ENCODE data around the gene WDR26.
"Not testable (repeated sequence)": the region's sequence is repeated elsewhere in the genome, so short reads cannot be mapped to it uniquely, and the experiment has no call there.

Gene WDR26

DNA sequence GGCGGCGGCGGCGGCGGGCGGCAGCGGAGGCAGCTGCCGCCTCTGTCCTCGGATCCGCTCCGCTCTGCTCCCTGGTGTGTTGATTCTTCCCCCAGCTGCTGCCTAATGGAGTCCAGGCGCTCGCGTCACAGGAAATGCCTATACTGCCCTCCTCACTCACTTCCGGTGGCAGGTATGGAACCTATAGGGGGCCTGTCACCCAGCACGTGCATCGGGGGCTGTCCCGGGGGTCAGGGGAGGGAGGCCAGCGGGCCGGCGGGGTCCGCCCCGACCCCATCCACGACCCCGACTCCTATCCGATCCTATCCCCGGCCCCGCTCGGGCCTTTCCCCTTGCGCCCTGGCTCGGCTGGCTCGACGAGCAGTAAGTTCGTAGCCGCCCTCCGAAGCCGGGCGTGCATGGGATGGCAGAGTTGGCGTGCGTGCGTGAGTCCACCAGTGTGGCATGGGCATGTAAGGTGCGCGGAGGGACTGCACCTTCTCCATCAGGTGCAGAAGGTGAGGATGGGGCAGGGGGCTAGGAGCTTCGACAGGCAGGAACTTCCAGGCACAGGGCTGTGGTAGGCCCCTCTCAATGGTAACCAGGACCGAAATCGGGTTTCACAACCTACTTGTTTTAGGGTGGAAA, at the start of gene WDR26:
TSS of gene WDR26 (minus strand) at position 107 of the 627 bp plus-strand sequence.
- DNase-seq = peak; percentile 30 to 90 (median 78)

DNA sequence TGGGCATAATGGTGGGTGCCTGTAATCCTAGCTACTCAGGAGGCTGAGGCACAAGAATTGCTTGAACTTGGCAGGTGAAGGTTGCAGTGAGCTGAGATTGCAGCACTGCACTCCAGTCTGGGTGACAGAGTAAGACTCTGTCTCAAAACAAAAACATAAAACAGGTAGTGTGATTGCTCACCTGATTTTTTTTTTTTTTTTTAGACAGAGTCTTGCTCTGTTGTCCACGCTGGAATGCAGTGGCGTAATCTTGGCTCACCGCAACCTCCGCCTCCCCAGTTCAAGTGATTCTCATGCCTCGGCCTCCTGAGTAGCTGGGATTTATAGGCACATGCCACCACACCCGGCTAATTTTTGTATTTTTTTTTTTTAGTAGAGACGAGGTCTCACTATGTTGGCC, 48.6 kb upstream of the WDR26 start:
- not testable (repeated sequence) for DNase-seq

DNA sequence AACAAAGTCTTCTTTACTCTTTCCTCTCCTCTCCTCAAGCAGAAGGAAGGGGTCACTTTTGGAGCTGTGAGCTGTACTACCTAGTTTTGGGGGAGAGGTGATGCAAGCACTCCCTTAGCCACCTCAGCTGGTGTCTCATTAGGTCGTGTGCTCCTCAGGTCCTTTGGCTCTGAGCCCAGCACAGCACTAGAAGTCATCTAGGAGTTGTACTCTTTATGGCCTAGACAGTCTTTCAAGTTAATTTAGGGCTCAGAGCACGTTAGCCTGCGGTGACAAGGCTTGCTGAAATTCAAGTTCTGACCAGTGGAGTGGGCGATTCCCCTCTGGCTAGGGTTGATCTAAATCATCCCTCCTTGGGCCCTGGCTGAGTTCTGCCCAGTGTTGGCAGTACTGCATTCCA, 48.0 kb upstream of the WDR26 start:
- no peak for DNase-seq

DNA sequence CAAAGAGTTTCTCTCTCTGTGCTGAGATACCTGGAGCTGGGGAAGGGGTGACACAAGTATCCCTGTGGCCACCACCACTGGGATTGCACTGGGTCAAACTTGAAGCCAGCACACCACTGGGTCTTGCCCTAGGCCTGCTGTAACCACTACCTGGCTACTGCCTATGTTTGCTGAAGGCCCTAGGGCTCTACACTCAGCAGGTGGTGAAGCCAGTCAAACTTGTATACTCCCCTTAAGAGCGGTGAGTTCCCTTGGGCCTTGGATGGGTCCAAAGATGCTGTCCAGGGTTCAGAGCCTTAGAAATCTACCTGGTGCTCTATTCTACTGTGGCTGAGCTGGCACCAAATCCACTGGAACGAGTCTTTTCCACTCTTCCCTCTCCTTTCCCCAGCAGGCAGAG, 47.0 kb upstream of the WDR26 start:
- DNase-seq = no peak

DNA sequence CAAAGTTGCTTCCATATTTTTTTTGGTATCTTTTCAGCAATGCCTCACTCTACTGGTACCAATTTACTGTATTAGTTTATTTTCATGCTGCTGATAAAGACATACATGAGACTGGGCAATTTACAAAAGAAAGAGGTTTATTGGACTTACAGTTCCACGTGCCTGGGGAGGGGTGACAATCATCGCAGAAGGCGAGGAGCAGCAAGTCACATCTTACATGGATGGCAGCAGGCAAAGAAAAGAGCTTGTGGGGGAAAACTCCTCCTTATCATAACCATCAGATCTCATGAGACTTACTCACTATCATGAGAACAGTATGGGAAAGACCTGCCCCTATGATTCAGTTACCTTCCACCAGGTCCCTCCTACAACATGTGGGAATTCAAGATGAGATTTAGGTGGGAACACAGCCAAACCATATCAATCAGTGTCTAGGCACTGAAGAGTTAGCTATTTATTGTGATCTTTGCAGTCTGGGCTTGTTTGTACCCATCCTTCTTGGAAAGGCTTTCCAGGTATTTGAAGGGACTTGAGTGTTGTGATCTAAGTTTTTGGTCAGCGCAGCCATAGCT, 46.4 kb upstream of the WDR26 start:
- DNase-seq = not testable (repeated sequence)

DNA sequence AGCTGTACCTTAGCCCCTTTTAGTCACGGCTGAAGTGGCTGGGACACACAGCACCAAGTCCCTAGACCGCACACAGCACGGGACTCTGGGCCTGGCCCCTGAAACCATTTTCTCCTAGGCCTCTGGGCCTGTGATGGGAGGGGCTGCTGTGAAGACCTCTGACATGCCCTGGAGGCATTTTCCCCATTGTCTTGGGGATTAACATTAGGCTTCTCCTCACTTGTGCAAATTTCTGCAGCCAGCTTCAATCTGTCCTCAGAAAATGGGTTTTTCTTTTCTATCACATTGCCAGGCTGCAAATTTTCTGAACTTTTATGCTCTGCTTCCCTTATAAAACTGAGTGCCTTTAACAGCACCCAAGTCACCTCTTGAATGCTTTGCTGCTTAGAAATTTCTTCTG, 45.6 kb upstream of the WDR26 start:
- DNase-seq = not testable (repeated sequence)

DNA sequence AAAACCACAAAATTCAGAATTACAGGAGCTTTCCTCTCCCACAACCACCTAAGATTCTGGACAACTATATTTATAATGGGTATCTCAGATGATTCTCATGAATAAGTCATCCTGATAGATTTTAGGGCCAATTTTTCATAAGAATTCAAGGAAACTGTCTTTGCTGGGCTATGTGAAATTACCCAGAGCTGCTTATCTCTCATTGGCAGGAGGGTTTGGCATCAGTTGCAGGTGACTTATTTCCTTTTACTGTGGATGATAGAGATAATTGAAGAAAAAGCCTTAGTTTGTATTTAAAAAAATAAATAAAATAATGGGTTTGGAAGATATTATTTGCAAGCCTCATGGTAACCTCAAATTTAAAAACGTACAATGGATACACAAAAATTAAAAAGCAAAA, 38.2 kb upstream of the WDR26 start:
- DNase-seq = no peak

DNA sequence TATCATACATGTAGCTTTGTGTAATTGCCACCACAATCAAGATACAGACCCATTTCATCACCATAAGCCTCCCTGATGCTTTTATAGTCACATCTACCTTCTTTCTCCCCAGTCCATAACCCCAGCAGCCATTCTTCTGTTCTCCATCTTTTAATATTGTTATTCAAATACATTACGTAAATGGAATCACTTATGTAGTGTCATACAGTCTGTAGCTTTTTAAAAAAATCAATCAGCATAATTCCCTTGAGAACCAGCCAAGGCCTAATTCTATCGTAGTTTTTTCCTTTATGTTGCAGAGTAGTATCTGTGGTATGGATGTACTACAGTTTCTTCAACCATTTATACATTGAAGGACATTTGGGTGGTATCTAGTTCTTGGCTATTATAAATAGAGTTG, 31.6 kb upstream of the WDR26 start:
- DNase-seq = no peak

DNA sequence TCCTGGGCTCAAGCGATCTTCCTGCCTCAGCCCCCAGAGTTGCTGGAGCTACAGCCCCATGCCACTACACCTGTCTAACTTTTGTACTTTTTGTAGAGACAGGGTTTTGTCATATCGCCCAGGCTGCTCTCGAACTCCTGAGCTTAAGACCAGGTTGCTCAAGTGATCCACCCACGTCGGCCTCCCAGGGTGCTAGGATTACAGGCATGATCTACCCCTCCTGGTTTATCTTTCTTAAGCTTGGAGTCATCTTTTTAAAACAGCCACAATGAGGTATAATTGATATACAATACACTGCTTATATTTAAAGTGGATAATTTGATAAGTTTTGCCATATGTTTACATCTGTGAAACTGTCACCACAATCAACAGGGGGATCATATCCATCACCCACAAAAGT, 25.4 kb upstream of the WDR26 start:
- DNase-seq = no peak

DNA sequence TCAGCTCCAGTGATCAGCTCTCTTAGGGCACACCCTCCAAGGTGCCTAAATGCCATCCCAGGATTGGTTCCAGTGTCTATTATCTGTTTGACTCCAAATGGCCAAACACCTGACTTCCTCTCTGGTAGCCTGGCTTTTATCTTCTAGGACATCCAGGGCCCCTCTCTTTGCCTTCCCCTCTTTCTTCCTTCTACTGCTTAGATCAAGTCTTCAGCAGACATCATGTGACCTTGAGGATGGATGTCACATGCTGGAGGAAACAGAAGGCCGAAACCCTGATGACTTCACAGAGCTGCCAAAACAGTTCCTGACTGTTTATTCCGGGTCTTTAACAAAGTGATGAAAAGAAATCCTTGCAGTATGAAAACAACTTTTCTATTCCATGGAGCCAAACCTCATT, 24.4 kb upstream of the WDR26 start:
- DNase-seq = peak in 11 of 58 donors; percentile 2 to 36 (median 14)

DNA sequence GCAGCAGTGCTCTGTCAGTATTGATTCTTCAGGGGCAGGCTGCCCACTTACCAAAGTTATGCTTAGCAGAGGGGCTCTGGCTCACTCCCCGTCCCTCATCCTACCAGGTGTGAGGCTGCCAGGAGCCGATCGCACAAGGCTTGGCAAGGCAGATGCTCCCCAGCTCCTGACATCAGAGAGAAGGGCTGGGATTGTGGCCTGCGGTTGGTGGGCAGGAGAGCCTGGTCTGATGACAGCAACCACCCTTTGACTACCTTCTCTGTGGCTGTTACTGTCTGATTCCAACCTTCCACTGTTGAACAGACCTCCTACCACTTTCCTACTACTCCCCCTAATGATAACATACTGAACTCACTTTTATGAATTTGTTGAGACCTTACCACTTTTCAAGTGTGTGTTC, 23.7 kb upstream of the WDR26 start:
- no peak for DNase-seq

DNA sequence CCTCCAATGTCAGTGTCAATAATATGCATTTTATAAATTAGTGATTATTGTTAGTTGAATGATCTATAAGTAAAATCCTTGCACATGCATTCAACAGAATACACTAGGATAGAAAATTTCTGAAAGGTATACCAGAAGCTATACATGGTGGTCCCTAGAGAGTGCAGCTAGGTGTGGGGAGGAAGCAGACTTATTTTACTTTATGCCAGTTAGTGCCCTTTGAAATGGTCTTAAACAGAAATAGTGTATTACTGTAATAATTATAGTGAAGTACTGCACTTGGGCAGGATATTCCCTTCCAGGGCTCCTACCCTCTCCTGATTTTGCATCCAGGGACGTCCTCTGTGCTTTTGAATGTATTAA, 23.2 kb upstream of the WDR26 start:
- no peak for DNase-seq

DNA sequence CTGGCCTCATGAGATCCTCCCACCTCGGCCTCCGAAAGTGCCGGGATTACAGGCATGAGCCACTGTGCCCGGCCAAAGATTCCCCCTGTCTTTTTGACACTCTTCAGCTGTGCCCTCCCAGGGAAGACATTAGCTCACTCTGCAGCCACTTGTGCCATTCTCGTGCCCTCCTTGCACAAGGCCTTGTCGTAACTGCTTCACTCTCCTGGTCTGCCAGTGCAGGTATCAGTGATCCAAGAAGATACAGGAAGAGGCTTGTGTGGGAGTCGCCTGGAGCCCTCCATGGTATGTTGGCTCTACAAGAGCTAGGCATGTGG, 22.0 kb upstream of the WDR26 start:
- DNase-seq = no peak

DNA sequence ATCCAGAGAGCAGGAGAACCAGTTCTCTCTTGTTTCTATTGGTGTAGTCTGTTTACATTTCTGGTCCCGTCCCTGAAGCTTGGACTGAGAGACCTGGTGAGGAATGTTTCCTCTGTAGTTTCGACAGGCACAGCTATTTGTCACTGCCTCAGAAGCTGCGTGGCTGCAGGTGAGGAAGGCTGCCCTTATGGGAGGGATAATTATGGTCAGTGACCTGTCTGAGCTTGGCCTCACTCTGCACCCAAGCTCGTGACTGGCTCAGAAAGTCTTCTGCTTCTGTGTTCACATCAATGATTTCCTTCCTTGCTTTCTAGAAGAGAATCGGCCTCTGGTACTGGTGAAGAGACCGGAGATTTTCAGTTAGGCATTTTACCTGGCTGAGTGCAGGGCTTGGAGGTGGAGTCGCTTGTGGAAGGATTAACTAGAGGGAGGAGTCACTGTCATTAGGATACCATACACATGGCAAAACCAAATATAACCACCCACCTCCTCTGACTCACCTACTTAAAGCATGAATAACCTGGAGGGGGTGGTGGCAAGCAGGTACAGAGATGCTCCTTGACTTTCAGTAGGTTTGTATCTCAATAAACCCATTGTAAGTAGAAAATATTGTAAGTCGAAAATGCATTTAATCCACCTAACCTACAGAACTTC, 19.9 kb upstream of the WDR26 start:
- DNase-seq = no peak

DNA sequence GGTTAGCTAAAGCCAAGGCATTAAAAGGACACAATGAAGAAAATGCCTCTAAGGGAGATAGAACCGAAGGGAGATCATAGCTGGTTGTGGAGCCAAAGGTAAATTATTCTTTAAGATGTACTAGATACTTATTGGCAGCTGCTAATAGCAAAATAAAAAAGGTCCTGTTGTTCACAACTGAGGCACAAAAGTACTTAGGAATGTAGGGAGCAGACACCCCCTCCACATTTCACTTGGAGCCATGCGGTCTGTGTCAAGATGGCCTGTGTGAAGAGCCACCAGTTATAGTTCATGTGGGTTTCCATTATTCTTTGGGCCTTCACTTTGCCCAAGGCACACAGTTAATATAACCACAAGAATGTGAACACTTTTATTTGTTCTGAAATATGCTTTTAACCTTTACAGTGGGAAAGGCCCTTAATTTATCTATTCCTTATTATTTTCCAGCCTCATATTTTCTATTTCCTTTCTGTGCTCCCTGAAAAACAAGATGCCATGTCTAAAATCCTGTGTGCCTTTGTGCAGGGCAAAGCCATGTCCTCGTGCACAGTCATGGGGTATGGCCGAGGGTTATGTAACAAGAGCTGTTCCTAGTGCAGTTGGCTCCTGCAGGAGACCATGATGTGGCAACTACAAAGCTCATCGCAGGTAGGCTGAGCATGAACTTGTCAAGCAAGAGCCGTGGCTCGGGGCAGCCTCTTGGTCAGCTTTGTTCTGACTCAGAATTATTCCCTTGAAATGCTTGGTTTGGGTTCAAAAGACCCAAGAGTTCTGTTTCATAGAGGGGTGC, 16.2 kb upstream of the WDR26 start:
- no peak for DNase-seq

DNA sequence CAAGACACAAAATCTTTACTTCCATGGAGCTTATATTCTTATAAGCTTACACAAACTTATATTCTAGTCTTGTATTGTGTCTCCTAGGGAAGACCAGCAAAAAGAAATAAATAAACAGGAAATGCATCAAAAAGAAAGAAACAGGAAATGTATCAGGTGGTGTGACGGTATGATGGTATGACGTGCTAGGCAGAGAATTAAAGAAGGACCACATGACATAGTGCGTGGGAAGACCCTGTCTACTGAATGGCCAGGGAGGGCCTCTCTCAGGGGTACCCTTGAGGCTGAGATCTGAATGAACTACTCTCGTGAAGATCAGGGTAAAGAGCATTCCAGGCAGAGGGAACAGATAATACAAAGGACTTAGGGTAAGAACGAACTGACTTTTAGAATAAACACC, 15.6 kb upstream of the WDR26 start:
- no peak for DNase-seq

DNA sequence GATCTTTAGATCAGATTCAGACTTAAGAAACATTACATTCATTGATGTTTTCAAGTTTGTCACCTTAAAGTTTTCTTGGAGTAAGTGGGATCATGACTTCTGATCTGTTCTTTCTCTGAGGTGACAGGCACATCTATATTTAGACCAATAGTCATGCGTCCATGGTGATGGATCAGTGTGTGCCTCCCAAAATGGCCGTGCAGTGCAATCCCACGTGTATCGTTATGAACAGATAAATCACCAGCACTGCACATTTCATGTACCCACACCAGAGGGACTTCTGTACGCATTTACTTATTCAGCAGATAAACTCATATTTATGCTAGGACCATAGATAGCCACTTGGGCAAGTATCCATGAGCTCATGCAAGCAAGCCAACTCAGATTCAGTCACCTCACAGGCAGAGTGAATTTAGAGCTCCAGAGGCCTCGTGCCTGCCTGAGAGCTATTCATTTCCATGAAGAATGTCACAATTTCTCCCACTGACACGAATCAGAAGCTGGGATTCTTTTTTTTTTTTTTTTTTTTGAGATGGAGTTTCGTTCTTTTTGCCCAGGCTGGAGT, 13.9 kb upstream of the WDR26 start:
- no peak for DNase-seq

DNA sequence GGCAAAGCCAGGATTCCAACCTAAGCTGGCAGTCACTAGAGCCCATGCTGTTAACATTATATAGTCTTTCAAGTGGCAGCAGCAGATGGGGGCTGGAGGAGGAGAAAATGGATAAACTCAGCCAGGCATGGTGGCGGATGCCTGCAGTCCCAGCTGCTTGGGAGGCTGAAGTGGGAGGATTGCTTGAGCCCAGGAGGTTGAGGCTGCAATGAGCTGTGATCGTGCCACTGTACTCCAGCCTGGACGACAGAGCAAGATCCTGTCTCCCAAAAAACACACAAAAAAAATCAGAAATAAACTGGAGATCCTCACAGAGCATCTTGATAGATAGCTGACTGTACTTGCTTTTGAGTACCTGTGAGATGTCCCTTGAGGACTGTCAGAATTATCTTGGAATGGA, 13.4 kb upstream of the WDR26 start:
- DNase-seq = no peak

DNA sequence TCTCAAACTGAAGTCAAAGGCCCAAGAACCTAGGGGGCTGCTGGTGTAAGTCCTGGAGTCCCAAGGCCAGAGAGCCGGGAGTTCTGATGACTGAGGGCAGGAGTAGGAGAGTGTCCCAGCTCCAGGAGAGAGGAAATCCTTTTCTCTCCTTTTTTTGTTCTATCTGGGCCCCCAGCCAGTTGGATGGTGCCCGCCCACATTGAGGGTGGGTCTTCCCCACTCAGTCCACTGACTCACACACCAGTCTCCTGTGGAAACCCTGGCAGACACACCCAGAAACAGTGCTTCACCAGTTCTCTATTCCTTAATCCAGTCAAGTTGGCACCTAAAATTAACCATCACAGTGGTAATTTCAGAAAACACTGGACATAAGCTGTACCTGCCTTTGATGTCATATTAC, 12.7 kb upstream of the WDR26 start:
- DNase-seq = peak in 1 of 58 donors; percentile 44

DNA sequence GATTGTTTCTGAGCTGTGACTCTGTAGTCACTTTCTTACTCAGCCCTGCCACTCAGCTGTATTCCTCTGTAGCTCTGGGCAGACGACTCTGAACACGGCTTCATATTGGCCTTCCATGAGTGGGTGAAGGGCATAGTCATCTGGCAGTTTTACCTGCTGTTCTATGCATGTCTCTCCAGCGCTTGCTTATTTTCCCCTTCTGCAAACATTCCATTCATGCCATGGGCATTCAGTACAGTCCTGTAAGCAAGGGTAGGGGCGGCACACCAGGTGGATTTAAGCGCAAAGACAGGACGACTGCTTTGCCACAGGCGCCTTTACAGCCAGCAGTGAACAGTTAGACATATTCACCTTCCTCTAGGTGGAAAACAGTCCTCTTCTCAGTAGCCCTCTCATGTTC, 4.4 kb upstream of the WDR26 start:
- DNase-seq = no peak

DNA sequence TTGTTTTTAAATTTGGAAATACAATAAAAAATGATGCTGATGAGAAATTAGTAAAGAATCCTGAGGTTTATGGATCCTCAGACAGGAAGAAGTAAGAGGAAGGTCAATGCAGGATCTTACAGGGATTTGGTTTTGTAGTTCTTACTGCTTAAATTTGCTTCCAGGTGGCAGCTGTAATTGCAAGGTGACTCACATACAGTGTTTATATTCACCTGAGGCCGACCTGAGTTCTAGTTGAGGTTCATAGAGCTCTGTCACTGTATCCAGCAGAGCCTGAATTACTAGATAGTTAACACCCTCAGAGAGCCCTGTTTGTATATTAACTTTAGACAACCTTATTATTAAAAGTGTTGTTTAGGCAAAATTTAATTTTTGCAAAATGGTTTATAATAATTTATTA, 1.4 kb upstream of the WDR26 start:
- no peak for DNase-seq

DNA sequence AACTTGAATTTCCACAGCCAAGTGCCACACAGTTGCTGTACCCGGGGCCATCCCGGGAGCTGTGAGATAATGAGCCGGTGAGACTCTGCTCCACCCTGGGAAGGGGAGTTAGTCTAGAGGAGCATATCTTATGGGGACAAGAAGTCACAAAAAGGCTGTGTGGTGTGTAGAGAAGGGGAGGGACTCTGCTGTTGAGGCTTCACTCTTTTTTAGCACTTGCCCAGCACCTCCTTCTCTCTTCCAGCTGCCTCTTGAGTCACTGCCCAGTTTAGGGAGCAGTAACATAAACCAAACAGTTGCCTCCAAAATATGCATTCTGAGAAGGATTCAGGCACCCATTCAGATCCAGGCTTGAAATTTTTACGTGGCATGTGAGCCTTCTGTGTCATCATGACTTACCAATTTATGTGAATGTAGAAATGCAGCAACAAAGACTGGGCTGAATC, 744 bp upstream of the WDR26 start:
- DNase-seq = peak in 2 of 58 donors; percentile 16 to 17
